ENCODE data around the gene EEF1AKMT2. TPM values are rescaled to one million over a fixed set of nuclear protein-coding genes. Genes with fewer than 3 reads are reported as not detected.

EEF1AKMT2 gene
- total RNA-seq, 1 experiment from 2014 or later: 18.4 TPM

DNA sequence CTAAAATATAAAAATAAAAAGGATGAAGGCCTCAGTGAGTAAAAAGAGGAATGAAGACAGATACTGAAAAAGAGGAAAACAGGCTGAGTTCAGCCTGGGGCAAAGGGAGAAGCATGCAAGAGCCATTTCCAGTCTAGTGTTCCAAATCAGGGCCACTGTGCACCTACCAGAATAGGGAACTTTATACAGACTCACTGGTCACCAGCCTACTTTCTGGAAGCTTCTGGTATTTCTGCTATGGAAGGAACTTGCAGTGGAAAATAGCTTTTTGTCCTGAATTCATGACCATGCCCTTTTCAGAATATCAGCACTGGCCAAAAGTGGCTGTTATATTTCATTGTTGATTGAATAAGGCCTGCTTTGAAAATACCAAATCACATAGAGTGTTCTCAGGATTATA is 38.8 kb upstream of the EEF1AKMT2 start:
- intact Hi-C loops (cut with micrococcal nuclease; ENCODE audit: unreplicated experiment): no loop called here
- Histone ChIP-seq H3K4me3 (no peak overlapping the region), H2AFZ (no peak overlapping the region), H3K27me3 (ENCODE audit: insufficient read depth, low read depth) (no peaks in the 10 kb centered on the region), H3F3A (ENCODE audit: insufficient read depth, low read depth) (no peaks in the 10 kb centered on the region), H3K9me2 (ENCODE audit: insufficient read depth) (no peaks in the 10 kb centered on the region), H3K27ac (no peak overlapping the region), H3K4me1 (replicated peaks; ENCODE audit: insufficient read depth) (no peaks in the 10 kb centered on the region), H4K20me1 (ENCODE audit: insufficient read depth) (0 out of 2 replicates have a peak, but pooled peaks cover 3% of the 10 kb centered on the region), H3K79me2 (ENCODE audit: low read depth) (no peaks in the 10 kb centered on the region), H3K9me3 (ENCODE audit: insufficient read depth, low read depth) (no peaks in the 10 kb centered on the region), H3K36me3 (ENCODE audit: low read depth) (no peaks in the 10 kb centered on the region), H3K4me2 (no peak overlapping the region)
- CTCF ChIA-PET: no interaction called here
- no peak for DNase-seq
- no TSS peak for BruUV-seq (replicated peaks)
- POLR2A ChIA-PET (ENCODE audit: unreplicated experiment): interaction anchor here (0.7 kb wide), 2 partner anchors 910 to 968 kb away, joined by 3 to 4 read pairs; no protein-coding TSS in a partner anchor
- TF ChIP-seq EZH2 (IDR thresholded peaks at IDR 0.05; ENCODE audit: low read depth): no peak

DNA sequence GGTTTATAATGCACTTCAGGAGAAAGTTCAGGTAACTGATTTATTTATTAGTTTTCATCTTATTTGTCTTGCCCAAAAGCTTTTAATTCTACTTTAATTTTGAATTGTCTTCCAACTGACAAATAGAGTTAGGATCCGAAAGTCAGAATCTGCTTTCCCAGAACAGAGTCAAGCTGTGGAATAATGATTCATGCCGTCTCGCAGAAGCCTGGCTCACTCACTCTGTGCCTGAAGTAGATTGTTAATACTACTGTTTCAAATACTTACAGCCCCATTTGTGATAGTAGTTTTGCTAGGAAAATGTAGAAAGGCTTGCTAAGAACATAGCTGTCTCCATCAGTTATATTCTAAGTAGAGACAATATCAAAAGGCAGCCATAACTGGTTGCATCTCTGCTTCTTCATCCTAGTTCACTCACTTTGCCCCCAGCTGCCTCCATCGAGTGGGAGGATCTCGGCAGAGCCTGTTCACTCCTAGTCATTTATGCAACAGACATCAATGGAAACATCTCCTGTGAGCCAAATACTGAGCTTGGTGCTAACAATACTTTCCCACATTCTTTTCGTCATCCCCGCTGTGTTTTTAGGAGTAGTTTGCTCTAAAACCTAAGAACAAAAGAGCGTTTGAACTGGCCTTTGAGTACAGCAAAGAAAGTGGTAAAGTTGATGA is 37.9 kb upstream of the EEF1AKMT2 start:
- CTCF ChIA-PET: no interaction called here
- intact Hi-C loops (cut with micrococcal nuclease; ENCODE audit: unreplicated experiment): loop anchor here (5.0 kb wide), 1 partner anchor 297 kb away; no protein-coding TSS in a partner anchor
- TF ChIP-seq, protein P1, sequence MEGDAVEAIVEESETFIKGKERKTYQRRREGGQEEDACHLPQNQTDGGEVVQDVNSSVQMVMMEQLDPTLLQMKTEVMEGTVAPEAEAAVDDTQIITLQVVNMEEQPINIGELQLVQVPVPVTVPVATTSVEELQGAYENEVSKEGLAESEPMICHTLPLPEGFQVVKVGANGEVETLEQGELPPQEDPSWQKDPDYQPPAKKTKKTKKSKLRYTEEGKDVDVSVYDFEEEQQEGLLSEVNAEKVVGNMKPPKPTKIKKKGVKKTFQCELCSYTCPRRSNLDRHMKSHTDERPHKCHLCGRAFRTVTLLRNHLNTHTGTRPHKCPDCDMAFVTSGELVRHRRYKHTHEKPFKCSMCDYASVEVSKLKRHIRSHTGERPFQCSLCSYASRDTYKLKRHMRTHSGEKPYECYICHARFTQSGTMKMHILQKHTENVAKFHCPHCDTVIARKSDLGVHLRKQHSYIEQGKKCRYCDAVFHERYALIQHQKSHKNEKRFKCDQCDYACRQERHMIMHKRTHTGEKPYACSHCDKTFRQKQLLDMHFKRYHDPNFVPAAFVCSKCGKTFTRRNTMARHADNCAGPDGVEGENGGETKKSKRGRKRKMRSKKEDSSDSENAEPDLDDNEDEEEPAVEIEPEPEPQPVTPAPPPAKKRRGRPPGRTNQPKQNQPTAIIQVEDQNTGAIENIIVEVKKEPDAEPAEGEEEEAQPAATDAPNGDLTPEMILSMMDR (conservative IDR thresholded peaks at IDR 0.05): no peak
- Histone ChIP-seq H2AFZ (no peak overlapping the region), H3K4me3 (no peak overlapping the region), H3K9me2 (ENCODE audit: insufficient read depth) (no peaks in the 10 kb centered on the region), H3K27me3 (ENCODE audit: insufficient read depth, low read depth) (no peaks in the 10 kb centered on the region), H4K20me1 (ENCODE audit: insufficient read depth) (0 out of 2 replicates have a peak, but pooled peaks cover 3% of the 10 kb centered on the region), H3K9me3 (ENCODE audit: insufficient read depth, low read depth) (no peaks in the 10 kb centered on the region), H3K27ac (no peak overlapping the region), H3K36me3 (ENCODE audit: low read depth) (no peaks in the 10 kb centered on the region), H3K4me2 (no peak overlapping the region), H3K79me2 (ENCODE audit: low read depth) (no peaks in the 10 kb centered on the region), H3F3A (ENCODE audit: insufficient read depth, low read depth) (no peaks in the 10 kb centered on the region), H3K4me1 (replicated peaks; ENCODE audit: insufficient read depth) (no peaks in the 10 kb centered on the region)
- no peak for DNase-seq
- BruUV-seq (replicated peaks): no TSS peak
- POLR2A ChIA-PET (ENCODE audit: unreplicated experiment): no interaction called here

DNA sequence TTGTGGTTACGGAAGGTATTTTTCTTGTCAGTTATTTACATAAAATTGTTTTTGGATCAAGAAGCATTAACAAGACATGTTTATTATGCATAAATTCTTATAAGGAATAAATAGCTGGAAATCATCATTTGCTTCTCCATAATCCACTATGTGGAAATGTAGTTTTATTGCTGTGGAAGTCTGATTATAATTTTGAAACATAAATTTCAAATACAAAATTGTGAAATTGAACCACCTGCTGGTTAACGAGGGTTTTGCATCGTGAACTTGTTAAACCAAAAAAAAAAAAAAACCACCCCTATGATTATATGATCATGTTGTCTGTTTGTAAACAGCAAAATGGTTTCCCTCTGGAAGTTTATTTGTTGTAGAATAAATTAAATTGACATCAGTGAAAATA is 35.8 kb upstream of the EEF1AKMT2 start:
- no peak overlapping the region for H3K4me2 ChIP-seq
- H3K4me1 ChIP-seq (replicated peaks; ENCODE audit: insufficient read depth): no peaks in the 10 kb centered on the region
- H3K9me2 ChIP-seq (ENCODE audit: insufficient read depth): no peaks in the 10 kb centered on the region
- no peak for TF ChIP-seq EZH2 (IDR thresholded peaks at IDR 0.05; ENCODE audit: low read depth)
- TF ChIP-seq, protein P1 (conservative IDR thresholded peaks at IDR 0.05): peak; percentile 71
- H3K27me3 ChIP-seq (ENCODE audit: insufficient read depth, low read depth): no peaks in the 10 kb centered on the region
- H3K4me3 ChIP-seq: no peak overlapping the region
- intact Hi-C loops (cut with micrococcal nuclease; ENCODE audit: unreplicated experiment): loop anchor here (5.0 kb wide), 1 partner anchor 295 kb away; no protein-coding TSS in a partner anchor
- H3K27ac ChIP-seq: no peak overlapping the region
- no peak for DNase-seq
- no peak overlapping the region for H2AFZ ChIP-seq
- POLR2A ChIA-PET (ENCODE audit: unreplicated experiment): no interaction called here
- H4K20me1 ChIP-seq (ENCODE audit: insufficient read depth): 0 out of 2 replicates have a peak, but pooled peaks cover 3% of the 10 kb centered on the region
- H3F3A ChIP-seq (ENCODE audit: insufficient read depth, low read depth): no peaks in the 10 kb centered on the region
- H3K79me2 ChIP-seq (ENCODE audit: low read depth): no peaks in the 10 kb centered on the region
- BruUV-seq (replicated peaks): no TSS peak
- H3K9me3 ChIP-seq (ENCODE audit: insufficient read depth, low read depth): no peaks in the 10 kb centered on the region
- no peaks in the 10 kb centered on the region for H3K36me3 ChIP-seq (ENCODE audit: low read depth)
- CTCF ChIA-PET: interaction anchor here (0.6 to 0.8 kb wide), 2 partner anchors 48 to 297 kb away, joined by 3 read pairs; no protein-coding TSS in a partner anchor

All from PC-9 (cell line).